Gastrocnemius medialis (tissue), 4 donors: ENCODE results near the gene MAGI1.

Experiments
- CTCF ChIP-seq, 5 experiments: fragments of 450-650 bp in 3 of 5; fragments of 200-600 bp in 2 of 5; sonication (generic) in 2 of 5; IDR thresholded peaks in 4 of 5; conservative IDR thresholded peaks in 1 of 5; 1 replicate in 4 of 5; 2 replicates in 1 of 5; pipeline ENCODE4 v1.5.1; 2016 to 2019; ENCODE audit warnings: antibody characterized with exemption in 5 of 5, mild to moderate bottlenecking in 3 of 5, moderate library complexity in 3 of 5
- POLR2A ChIP-seq, 2 donors: fragments of 450-650 bp; IDR thresholded peaks; one replicate each; pipeline ENCODE4 v1.6.1; 2017; ENCODE audit warnings: antibody characterized with exemption in 2 of 2, mild to moderate bottlenecking in 2 of 2, moderate library complexity in 2 of 2

DNA sequence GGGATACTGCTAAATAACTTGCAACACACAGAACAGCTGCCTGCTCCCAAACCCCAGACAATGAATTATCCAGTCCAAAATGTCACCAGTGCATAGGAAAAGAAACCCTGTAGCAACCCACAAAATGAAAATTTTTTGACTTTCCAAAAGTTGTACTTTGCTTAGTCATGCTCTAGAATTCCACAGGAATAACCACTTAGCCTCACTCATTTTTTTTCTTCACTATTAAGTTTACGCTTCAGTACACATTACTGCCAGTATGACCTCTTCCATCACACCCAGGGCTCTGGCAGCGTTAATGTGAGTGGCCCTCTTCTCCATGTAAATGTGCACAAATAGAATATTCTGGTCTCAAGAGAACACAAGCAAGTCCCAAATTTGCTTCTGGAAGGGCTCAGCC is 259.8 kb downstream of the MAGI1 start:
- TF ChIP-seq CTCF (IDR thresholded peaks at IDR 0.05 in 4 of 5, conservative IDR thresholded peaks at IDR 0.05 in 1 of 5) (no peak), POLR2A (IDR thresholded peaks at IDR 0.05) (no peak)
